Measurements from ENCODE around the gene ITIH5. TPM values are rescaled to one million over a fixed set of nuclear protein-coding genes. Genes with fewer than 3 reads are reported as not detected.

The ITIH5 gene
- total and polyA plus RNA-seq, 9 of the 15 experiments (the other 6 are each of a cell fraction or from before 2014, with no cell fraction given) = 0.52 to 4.5 (median 2.6) TPM

DNA sequence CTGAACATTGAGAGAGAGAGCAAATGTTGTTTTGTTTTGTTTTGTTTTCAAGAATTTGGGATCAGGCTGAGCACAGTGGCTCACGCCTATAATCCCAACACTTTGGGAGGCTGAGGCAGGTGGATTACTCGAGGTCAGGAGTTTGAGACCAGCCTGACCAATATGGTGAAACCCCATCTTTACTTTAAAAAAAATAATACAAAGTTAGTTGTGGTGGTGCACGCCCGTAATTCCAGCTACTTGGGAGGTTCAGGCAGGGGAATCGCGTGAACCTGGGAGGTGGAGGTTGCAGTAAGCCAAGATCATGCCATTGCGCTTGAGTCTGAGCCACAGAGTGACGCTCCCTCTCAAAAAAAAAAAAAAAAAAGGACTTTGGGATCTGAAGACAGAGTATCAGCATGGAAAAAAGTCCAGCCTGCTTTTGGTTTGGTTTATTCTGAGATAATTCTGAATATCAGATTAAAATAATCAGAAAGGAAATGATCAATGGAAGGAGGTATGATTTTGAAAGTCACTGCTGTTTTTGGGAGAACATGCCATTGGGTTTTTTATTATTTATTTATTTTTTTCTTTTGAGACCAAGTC is 34.5 kb upstream of the ITIH5 start:
- Histone ChIP-seq H3K27me3 (ENCODE audit: control insufficient read depth in 2 of 2, insufficient read depth in 2 of 2, low read length in 2 of 2) (peaks cover 2 to 28% of the 10 kb centered on the region in 2 experiments; a peak in 3 of 5 replicates), H3K79me2 (ENCODE audit: control insufficient read depth, insufficient read depth, low read length) (no peaks in the 10 kb centered on the region), H3K9me3 (replicated peaks; ENCODE audit: control insufficient read depth, insufficient read depth, low read depth, low read length) (no peaks in the 10 kb centered on the region), H3K9me1 (ENCODE audit: control insufficient read depth, insufficient read depth, low read length) (no peaks in the 10 kb centered on the region), H3K36me3 (ENCODE audit: control insufficient read depth, insufficient read depth, low read length) (no peaks in the 10 kb centered on the region), H3K27ac (ENCODE audit: extremely low read depth, low read depth, low read length) (no peak overlapping the region), H3K4me1 (replicated peaks in 1 of 2; ENCODE audit: control insufficient read depth in 2 of 2, insufficient read depth in 2 of 2, low read length in 2 of 2) (no peaks in the 10 kb centered on the region), H3K9ac (ENCODE audit: insufficient read depth in 1 of 2, low read depth in 2 of 2, low read length in 2 of 2) (no peak overlapping the region), H3K4me3 (no peak overlapping the region), H4K20me1 (replicated peaks; ENCODE audit: control insufficient read depth, insufficient read depth, low read length) (no peaks in the 10 kb centered on the region), H3K4me2 (ENCODE audit: insufficient read depth, low read length) (no peak overlapping the region), H2AFZ (ENCODE audit: low read depth, low read length) (no peak overlapping the region)
- in situ Hi-C loops (cut with MboI) = no loop called here
- DNase-seq (ENCODE audit: extremely low read depth in 1 of 4, low spot score in 3 of 4) (no peak), FAIRE-seq (no peak), ATAC-seq (no peak)
- intact Hi-C loops (cut with micrococcal nuclease) = no loop called here
- BruUV-seq (replicated peaks) = no TSS peak
- 2% methylated on average over 8 of the region's 8 CpGs for WGBS (ENCODE audit: insufficient coverage, low coverage, missing lambda C conversion rate)
- TF ChIP-seq ZNF143 (CRISPR knock-in tag; IDR thresholded peaks at IDR 0.05) (no peak), CBX2 (IDR thresholded peaks at IDR 0.05; ENCODE audit: insufficient read depth, low read length, poor library complexity, severe bottlenecking) (no peak), RAD51 (IDR thresholded peaks at IDR 0.05; ENCODE audit: borderline replicate concordance, low read depth) (no peak), MXI1 (IDR thresholded peaks at IDR 0.05; ENCODE audit: low read depth, low read length) (no peak), SMAD4 (CRISPR knock-in tag; conservative IDR thresholded peaks at IDR 0.05) (no peak), ZNF12 (CRISPR knock-in tag; IDR thresholded peaks at IDR 0.05) (no peak)
- CTCF ChIA-PET (ENCODE audit: low intra/inter-chr PET ratio) = no interaction called here
- POLR2A ChIA-PET = no interaction called here
